GM18873 (cell line): ENCODE measurements around the gene TRIM72.
"Not testable (repeated sequence)": the region's sequence is repeated elsewhere in the genome, so short reads cannot be mapped to it uniquely, and the experiment has no call there.

Source experiments
- ATAC-seq: cut with Tn5 transposase; IDR thresholded peaks from one replicate; pipeline ENCODE4 v1.9.1; 2021; ENCODE audit warnings: mild to moderate bottlenecking, moderate library complexity, moderate number of reproducible peaks; ENCODE audit not compliant: unreplicated experiment, low FRiP score

The TRIM72 gene

GRCh38 chr16:31190818-31191444, 23.0 kb upstream of the TRIM72 start:
- no peak for ATAC-seq

GRCh38 chr16:31191697-31192428, 22.1 kb upstream of the TRIM72 start:
- ATAC-seq, result no peak

- no peak for ATAC-seq
These were observed 20.9 kb upstream of the TRIM72 start for GRCh38 chr16:31192856-31193642.

GRCh38 chr16:31193874-31194273, 20.0 kb upstream of the TRIM72 start:
- no peak for ATAC-seq

GRCh38 chr16:31194898-31195297, 19.0 kb upstream of the TRIM72 start:
- ATAC-seq, result no peak

- ATAC-seq, result not testable (repeated sequence)
These were observed 18.1 kb upstream of the TRIM72 start for GRCh38 chr16:31195861-31196260.

- no peak for ATAC-seq
These were observed 17.4 kb upstream of the TRIM72 start for GRCh38 chr16:31196324-31197088.

GRCh38 chr16:31198207-31198882, 15.6 kb upstream of the TRIM72 start:
- no peak for ATAC-seq

GRCh38 chr16:31199430-31200041, 14.4 kb upstream of the TRIM72 start:
- no peak for ATAC-seq

- not testable (repeated sequence) for ATAC-seq
These were observed 13.8 kb upstream of the TRIM72 start for GRCh38 chr16:31200111-31200510.

- ATAC-seq, result no peak
These were observed 12.9 kb upstream of the TRIM72 start for GRCh38 chr16:31200821-31201568.

- ATAC-seq, result no peak
These were observed 12.1 kb upstream of the TRIM72 start for GRCh38 chr16:31201582-31202413.

GRCh38 chr16:31202414-31203375, 11.2 kb upstream of the TRIM72 start, which contains the start of gene PYCARD:
Gene PYCARD (minus strand): TSS chr16:31202760. CDS start chr16:31202690, 70 bp downstream.
- no peak for ATAC-seq

GRCh38 chr16:31204871-31205666, 8.8 kb upstream of the TRIM72 start:
- no peak for ATAC-seq

- no peak for ATAC-seq
These were observed 7.1 kb upstream of the TRIM72 start for GRCh38 chr16:31206776-31207175.

GRCh38 chr16:31213342-31213741, 577 bp upstream of the TRIM72 start:
- ATAC-seq, result no peak
